OCI-LY3 (cell line): ENCODE data around the gene TMEM51.

Experiments
- H2AFZ ChIP-seq: fragments of 200-600, 300-600 bp; shearing (Covaris generic); 2 replicates; pipeline ENCODE4 v1.6.0; 2014; ENCODE audit warnings: antibody characterized with exemption, low read depth, low read length
- H3K27ac ChIP-seq: fragments of 200-600, 300-600 bp; sonication (generic); 2 replicates; pipeline ENCODE4 v1.5.1; 2014; ENCODE audit warnings: mild to moderate bottlenecking, low read length, moderate library complexity, mixed read lengths
- H3K27me3 ChIP-seq: fragments of 200-600, 300-600 bp; sonication (generic); 2 replicates; pipeline ENCODE4 v1.6.1; 2014; ENCODE audit warnings: low read depth, low read length, mixed read lengths
- H3K36me3 ChIP-seq: fragments of 200-600, 300-600 bp; sonication (generic); replicated peaks from 2 replicates; pipeline ENCODE3; 2014; ENCODE audit warnings: low read depth, low read length, mixed read lengths
- H3K4me1 ChIP-seq: fragments of 300-600, 200-600 bp; sonication (generic); 2 replicates; pipeline ENCODE4 v1.6.1; 2014; ENCODE audit warnings: low read length, mixed read lengths
- H3K4me2 ChIP-seq: fragments of 200-600, 300-600 bp; sonication (generic); 2 replicates; pipeline ENCODE4 v1.6.1; 2014; ENCODE audit warnings: low read length, mixed read lengths
- H3K4me3 ChIP-seq: fragments of 300-600, 200-600 bp; sonication (generic); 2 replicates; pipeline ENCODE4 v1.5.1; 2014; ENCODE audit warnings: antibody characterized with exemption, mild to moderate bottlenecking, low read length, moderate library complexity
- H3K79me2 ChIP-seq: fragments of 300-600, 200-600 bp; shearing (Covaris generic); 2 replicates; pipeline ENCODE4 v1.6.1; 2014; ENCODE audit warnings: mild to moderate bottlenecking, low read length, mixed read lengths
- H3K9ac ChIP-seq: fragments of 300-600, 200-600 bp; shearing (Covaris generic); 2 replicates; pipeline ENCODE4 v1.6.0; 2014; ENCODE audit warnings: mild to moderate bottlenecking, low read length, moderate library complexity
- H3K9me3 ChIP-seq: fragments of 200-600, 300-600 bp; shearing (Covaris generic); 2 replicates; pipeline ENCODE4 v1.6.1; 2014; ENCODE audit warnings: low read length, mixed read lengths; ENCODE audit not compliant: insufficient read depth
- H4K20me1 ChIP-seq: fragments of 200-600, 300-600 bp; sonication (generic); 2 replicates; pipeline ENCODE4 v1.6.1; 2016; ENCODE audit warnings: low read length, mixed read lengths; ENCODE audit not compliant: insufficient read depth
- EZH2phosphoT487 ChIP-seq: fragments of 200-600 bp; shearing (Covaris generic); IDR thresholded peaks from 2 replicates; pipeline ENCODE4 v1.6.1; 2018; ENCODE audit warnings: antibody characterized with exemption, mixed run types, low read depth
- TF ChIP-seq, protein P1 (sequence below): fragments of 200-600, 300-600 bp; sonication (generic); IDR thresholded peaks from 2 replicates; pipeline ENCODE4 v1.5.1; 2014; ENCODE audit warnings: antibody characterized with exemption, low read length, low read depth

The TMEM51 gene

GRCh38 chr1:15146971-15147376, 6.6 kb upstream of the TMEM51 start:
- Histone ChIP-seq H4K20me1 (no peaks in the 10 kb centered on the region), H3K4me3 (no peak overlapping the region), H3K27ac (no peak overlapping the region), H3K4me1 (peaks cover 5% of the 10 kb centered on the region; the same call in 1 of the 2 replicates), H3K4me2 (no peak overlapping the region), H3K9ac (no peak overlapping the region), H3K9me3 (no peaks in the 10 kb centered on the region), H3K79me2 (no peaks in the 10 kb centered on the region), H3K27me3 (peaks cover 8% of the 10 kb centered on the region; the same call in 1 of the 2 replicates), H3K36me3 (no peaks in the 10 kb centered on the region), H2AFZ (no peak overlapping the region)
- no peak for TF ChIP-seq EZH2phosphoT487
- TF ChIP-seq, protein P1, sequence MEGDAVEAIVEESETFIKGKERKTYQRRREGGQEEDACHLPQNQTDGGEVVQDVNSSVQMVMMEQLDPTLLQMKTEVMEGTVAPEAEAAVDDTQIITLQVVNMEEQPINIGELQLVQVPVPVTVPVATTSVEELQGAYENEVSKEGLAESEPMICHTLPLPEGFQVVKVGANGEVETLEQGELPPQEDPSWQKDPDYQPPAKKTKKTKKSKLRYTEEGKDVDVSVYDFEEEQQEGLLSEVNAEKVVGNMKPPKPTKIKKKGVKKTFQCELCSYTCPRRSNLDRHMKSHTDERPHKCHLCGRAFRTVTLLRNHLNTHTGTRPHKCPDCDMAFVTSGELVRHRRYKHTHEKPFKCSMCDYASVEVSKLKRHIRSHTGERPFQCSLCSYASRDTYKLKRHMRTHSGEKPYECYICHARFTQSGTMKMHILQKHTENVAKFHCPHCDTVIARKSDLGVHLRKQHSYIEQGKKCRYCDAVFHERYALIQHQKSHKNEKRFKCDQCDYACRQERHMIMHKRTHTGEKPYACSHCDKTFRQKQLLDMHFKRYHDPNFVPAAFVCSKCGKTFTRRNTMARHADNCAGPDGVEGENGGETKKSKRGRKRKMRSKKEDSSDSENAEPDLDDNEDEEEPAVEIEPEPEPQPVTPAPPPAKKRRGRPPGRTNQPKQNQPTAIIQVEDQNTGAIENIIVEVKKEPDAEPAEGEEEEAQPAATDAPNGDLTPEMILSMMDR = no peak

- Histone ChIP-seq H3K4me1 (peaks cover 5% of the 10 kb centered on the region; the same call in 1 of the 2 replicates), H3K4me3 (no peak overlapping the region), H3K27me3 (peaks cover 8% of the 10 kb centered on the region; the same call in 1 of the 2 replicates), H2AFZ (no peak overlapping the region), H3K9me3 (no peaks in the 10 kb centered on the region), H3K9ac (no peak overlapping the region), H3K4me2 (no peak overlapping the region), H3K36me3 (no peaks in the 10 kb centered on the region), H3K79me2 (no peaks in the 10 kb centered on the region), H4K20me1 (no peaks in the 10 kb centered on the region), H3K27ac (no peak overlapping the region)
- no peak for TF ChIP-seq EZH2phosphoT487
These were observed 5.5 kb upstream of the TMEM51 start for GRCh38 chr1:15148004-15148403.

DNA sequence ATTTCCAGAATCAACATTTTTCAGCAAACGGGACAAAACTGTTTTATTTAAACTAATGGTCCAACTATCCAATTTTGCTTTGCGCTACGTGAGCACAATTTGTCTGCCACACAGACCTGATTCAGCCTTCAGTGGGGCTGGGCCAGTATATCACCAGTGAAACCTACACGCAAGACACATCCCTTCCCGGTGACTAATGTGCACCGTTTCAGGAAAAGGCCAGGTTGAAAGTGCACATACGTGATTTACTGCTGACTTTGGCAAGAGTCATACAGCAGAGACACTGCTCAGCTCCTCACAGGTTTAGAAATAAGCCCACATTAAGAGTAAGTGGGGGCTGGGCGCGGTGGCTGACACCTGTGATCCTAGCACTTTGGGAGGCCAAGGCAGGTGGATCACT, 5.1 kb upstream of the TMEM51 start:
- Histone ChIP-seq H3K4me3 (no peak overlapping the region), H3K27me3 (peaks cover 8% of the 10 kb centered on the region; the same call in 1 of the 2 replicates), H4K20me1 (no peaks in the 10 kb centered on the region), H3K4me1 (peaks cover 5% of the 10 kb centered on the region; the same call in 1 of the 2 replicates), H2AFZ (no peak overlapping the region), H3K9ac (no peak overlapping the region), H3K79me2 (no peaks in the 10 kb centered on the region), H3K27ac (no peak overlapping the region), H3K4me2 (no peak overlapping the region), H3K9me3 (no peaks in the 10 kb centered on the region), H3K36me3 (no peaks in the 10 kb centered on the region)
- no peak for TF ChIP-seq EZH2phosphoT487

- Histone ChIP-seq H3K27ac (no peak overlapping the region), H3K36me3 (no peaks in the 10 kb centered on the region), H3K9ac (no peak overlapping the region), H3K9me3 (no peaks in the 10 kb centered on the region), H4K20me1 (no peaks in the 10 kb centered on the region), H3K4me1 (peaks cover 5% of the 10 kb centered on the region; the same call in 1 of the 2 replicates), H3K27me3 (peaks cover 8% of the 10 kb centered on the region; the same call in 1 of the 2 replicates), H3K4me3 (no peak overlapping the region), H2AFZ (no peak overlapping the region), H3K79me2 (no peaks in the 10 kb centered on the region), H3K4me2 (no peak overlapping the region)
- no peak for TF ChIP-seq EZH2phosphoT487
- TF ChIP-seq, protein P1 = no peak
These were observed 4.6 kb upstream of the TMEM51 start for GRCh38 chr1:15148941-15149340.

DNA sequence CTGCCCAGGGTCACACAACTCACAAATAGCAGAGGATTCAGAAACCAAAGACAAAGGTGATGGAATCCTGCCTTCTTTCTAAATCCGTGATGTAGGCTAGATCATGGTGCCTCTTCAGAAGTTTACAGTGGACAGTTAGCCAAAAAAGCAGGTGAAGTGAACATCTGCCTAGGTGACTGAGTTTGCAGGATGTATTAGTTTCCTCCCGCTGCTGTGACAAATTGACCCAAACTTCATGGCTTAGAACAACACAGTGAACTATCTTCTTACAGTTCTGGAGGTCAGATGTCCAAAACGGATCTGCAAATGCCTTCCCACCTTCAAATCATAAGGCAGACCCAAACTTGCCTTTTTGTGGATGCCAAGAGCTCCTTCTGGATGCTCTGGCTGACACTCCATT, 3.2 kb upstream of the TMEM51 start:
- Histone ChIP-seq H2AFZ (no peak overlapping the region), H3K4me3 (no peak overlapping the region), H3K9me3 (no peaks in the 10 kb centered on the region), H3K79me2 (no peaks in the 10 kb centered on the region), H3K4me2 (no peak overlapping the region), H3K27ac (no peak overlapping the region), H4K20me1 (no peaks in the 10 kb centered on the region), H3K4me1 (peaks cover 5% of the 10 kb centered on the region; the same call in 1 of the 2 replicates), H3K27me3 (peaks cover 8% of the 10 kb centered on the region; the same call in 1 of the 2 replicates), H3K36me3 (no peaks in the 10 kb centered on the region), H3K9ac (no peak overlapping the region)
- TF ChIP-seq EZH2phosphoT487 = no peak
- TF ChIP-seq, protein P1 = no peak
